CD1c-positive myeloid dendritic cell (primary cell): ENCODE measurements around the gene ITIH4.

ENCODE experiments used
- DNase-seq: peaks from one replicate; pipeline ENCODE4 v3.0.0-alpha.2; 2016; ENCODE audit errors: extremely low spot score

ITIH4 gene

DNA sequence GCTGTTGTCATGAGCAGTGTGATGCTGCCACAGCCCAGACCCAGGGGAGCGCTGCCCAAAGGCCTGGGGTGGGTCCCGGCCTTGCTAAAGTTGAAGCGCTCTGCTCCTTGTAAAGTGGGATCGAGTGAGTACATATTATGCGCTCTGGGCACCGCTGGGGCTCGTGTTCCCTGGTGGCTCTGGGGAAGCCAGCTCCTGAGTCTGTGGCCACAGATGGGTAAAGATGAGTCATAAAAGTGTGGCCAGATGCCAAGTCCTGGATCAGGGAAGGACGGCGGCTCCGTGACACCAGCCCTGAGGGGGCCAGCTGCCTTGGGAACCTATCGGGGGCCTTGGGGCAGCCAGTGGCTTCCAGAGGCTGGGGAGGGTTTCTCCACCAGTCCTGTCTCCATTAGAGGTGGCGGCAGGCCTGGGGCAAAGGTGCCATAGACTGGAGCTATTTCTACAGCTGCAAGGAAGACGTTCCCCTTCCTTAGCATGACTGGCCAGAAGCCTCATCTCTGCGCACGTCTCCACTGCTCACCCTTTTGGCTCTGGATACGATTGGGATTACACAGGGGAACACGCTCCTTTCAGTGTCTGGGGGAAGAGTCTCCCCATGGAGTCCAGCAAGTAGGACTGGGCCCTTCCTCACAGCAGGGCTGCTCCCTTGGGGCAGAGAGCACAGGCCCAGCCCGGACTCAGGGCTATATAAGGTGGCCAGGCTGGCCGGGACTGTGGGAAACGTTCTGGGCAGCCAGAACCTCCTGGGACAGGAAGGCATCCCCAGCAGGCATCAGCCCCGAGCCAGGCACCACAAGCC lies 1.2 kb upstream of the ITIH4 start:
- peak; percentile 48 for DNase-seq

- no peak for DNase-seq
Measured at GRCh38 chr3:52829906-52830463, 487 bp downstream of the ITIH4 start.

GRCh38 chr3:52829482-52829881 lies 990 bp downstream of the ITIH4 start:
- no peak for DNase-seq

DNA sequence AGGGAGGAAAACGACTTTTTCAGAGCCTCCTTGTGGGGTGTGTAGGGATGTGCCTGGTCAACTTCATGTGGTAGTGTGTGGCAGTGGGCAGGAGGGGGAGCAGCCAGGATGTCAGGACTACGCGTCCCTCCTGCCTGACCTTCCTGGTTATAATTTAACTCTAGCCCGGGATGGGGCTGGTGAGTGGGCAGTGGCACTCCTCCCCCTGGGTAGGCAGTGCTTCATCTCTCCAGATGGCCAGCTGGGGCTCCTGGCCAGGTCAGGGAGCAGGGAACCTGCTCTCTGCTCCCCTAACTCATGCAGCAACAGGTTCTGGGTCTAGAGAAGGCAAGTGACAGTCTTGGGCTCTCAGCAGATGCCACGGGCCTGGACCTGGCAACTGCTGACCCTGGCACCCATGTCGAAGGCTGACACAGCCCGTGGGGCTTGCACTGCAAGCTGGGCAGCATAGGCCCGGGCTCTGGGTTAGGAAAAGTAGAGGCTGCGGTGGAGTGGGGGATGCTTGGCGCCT lies 2.6 kb downstream of the ITIH4 start:
- DNase-seq, result no peak

GRCh38 chr3:52827441-52827840 lies 3.0 kb downstream of the ITIH4 start:
- peak; percentile 15 for DNase-seq

DNA sequence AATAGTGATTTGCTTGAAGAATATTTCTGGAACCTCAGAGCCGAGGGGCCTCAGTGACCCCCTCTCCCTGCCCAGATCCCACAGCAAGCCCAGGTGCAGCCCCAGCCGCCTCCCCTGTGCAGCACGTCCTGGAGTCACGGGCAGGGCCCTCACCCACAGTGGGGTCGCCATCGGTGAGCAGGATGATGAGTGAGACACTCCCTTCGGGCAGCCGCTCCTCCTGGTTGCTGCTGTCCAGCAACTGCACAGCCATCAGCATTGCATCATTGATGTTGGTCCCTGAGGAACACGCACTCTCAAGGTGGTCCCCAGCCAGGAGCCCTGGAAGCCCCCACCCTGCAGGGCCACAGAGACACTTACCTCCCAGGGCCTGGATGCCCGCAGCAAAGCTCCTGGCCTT lies 6.4 kb downstream of the ITIH4 start:
- DNase-seq, result no peak

- DNase-seq, result no peak
Measured at GRCh38 chr3:52822363-52822762, 8.1 kb downstream of the ITIH4 start.

DNA sequence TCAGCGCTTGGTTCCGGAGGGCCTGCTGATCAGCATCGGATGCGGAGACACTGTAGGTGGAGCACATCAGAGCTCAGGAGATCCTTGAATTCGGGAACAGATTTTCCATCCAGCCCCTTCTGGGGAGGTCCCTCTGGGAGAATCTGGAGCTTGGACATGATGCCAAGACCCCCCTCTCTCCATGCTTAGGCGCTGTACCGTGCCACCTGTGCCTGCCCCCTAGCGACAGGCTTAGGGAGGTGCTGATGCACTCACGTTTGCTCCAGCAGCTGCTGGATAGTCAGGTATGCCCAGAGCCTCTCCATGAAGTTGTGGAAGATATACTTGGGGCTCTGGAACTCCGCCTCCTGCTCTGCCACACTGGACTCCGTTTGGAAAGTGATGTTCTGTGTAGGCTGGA lies 9.7 kb downstream of the ITIH4 start:
- no peak for DNase-seq

GRCh38 chr3:52819936-52820335 lies 10.5 kb downstream of the ITIH4 start:
- DNase-seq, result no peak

- DNase-seq, result no peak
Measured at GRCh38 chr3:52817860-52818259, 12.6 kb downstream of the ITIH4 start.

- no peak for DNase-seq
Measured at GRCh38 chr3:52817221-52817620, 13.3 kb downstream of the ITIH4 start.

DNA sequence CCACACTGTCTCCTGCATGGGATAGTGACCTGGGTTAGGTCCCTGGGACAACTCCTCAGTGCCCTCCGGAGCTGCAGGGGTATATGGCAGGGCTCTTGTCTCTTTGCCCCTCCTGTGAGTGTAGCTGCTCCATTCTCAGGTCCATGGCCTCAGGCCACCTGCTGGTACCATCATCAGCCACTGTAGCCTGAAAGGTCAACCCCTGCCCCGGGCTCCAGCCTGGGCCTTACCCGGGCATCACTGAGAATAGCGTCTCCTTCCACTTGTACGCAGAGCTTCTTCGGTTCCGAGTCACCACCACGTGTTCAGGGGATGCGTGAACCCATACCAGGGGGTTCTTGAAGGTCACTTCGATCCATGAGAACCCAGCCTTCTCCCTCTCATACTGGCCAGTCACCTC lies 13.8 kb downstream of the ITIH4 start:
- no peak for DNase-seq

- no peak for DNase-seq
Measured at GRCh38 chr3:52816199-52816598, 14.3 kb downstream of the ITIH4 start.

GRCh38 chr3:52813810-52814209 lies 16.7 kb downstream of the ITIH4 start:
- no peak for DNase-seq

DNA sequence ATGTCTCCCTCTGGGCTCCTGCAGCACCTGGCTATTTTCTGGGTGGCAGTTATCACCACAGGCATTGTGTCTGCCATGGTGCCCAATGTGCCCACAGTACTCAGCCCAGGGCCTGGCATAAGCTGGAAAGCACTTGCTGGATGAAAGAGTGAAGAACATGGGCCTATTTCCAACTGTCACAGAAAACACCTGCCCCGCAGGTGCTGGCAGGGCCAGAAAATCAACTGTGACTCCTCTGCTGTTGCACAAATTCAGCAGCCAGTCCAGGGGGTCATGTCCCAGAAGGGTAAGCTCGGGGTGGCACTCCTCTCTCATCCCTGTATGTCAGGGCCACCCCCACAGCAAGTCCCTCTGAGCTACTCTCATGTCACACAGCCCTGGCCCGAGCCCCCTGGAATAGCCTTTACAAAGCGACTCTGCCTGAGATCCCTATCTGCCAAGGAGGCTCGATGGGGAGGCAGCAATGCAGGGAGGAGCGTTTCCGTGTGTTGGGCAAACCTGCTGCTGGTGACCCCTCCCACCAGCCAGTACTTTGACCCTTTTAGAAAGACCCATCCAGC lies 18.9 kb downstream of the ITIH4 start:
- no peak for DNase-seq

GRCh38 chr3:52810923-52811322 lies 19.5 kb downstream of the ITIH4 start:
- no peak for DNase-seq

- no peak for DNase-seq
Measured at GRCh38 chr3:52809662-52810377, 20.7 kb downstream of the ITIH4 start.

- no peak for DNase-seq
Measured at GRCh38 chr3:52809149-52809548, 21.3 kb downstream of the ITIH4 start.

GRCh38 chr3:52805270-52806039 lies 25.0 kb downstream of the ITIH4 start:
- no peak for DNase-seq

GRCh38 chr3:52801839-52802238 lies 28.6 kb downstream of the ITIH4 start:
- no peak for DNase-seq

- no peak for DNase-seq
Measured at GRCh38 chr3:52800079-52800478, 30.4 kb downstream of the ITIH4 start.
